Measurements from ENCODE around the gene FCRL1. TPM values are rescaled to one million over a fixed set of nuclear protein-coding genes. Genes with fewer than 3 reads are reported as not detected.

The FCRL1 gene
- total and polyA plus RNA-seq, 5 donors from 2014 or later = 1.7 to 2.9 (median 2.3) TPM

- peak overlapping the region in 3 of 4 donors; percentile 3 to 72 (median 55) for H3K4me3 Mint-ChIP-seq
- ATAC-seq (ENCODE audit: low read depth in 2 of 2) = peak; percentile 72 to 74
- peak overlapping the region; percentile 27 for H3K4me3 ChIP-seq (ENCODE audit: low read depth, low read length)
Observed at GRCh38 chr1:157773493-157774350, 46.2 kb downstream of the FCRL1 start.

GRCh38 chr1:157771661-157772425 lies 48.1 kb downstream of the FCRL1 start:
- DNase-seq = no peak
- H3K36me3 Mint-ChIP-seq = no peaks in the 10 kb centered on the region
- no peak overlapping the region for H3K4me3 ChIP-seq (ENCODE audit: low read depth, low read length)
- peaks cover 0 to 1% (median 0%) of the 10 kb centered on the region in 7 donors for H3K9me3 Mint-ChIP-seq
- no peak overlapping the region for H3K27ac ChIP-seq (ENCODE audit: insufficient read depth, low read length, poor library complexity, severe bottlenecking)
- no peak overlapping the region for H3K4me3 Mint-ChIP-seq
- no peaks in the 10 kb centered on the region for H3K36me3 ChIP-seq (ENCODE audit: control insufficient read depth, insufficient read depth, low read length)
- H3K27me3 ChIP-seq (ENCODE audit: control insufficient read depth, insufficient read depth, low read length) = no peaks in the 10 kb centered on the region
- peaks cover 0 to 22% (median 8%) of the 10 kb centered on the region in 4 donors for H3K4me1 Mint-ChIP-seq
- no peaks in the 10 kb centered on the region for H3K9me3 ChIP-seq (ENCODE audit: control insufficient read depth in 2 of 2, low read length in 2 of 2)
- ATAC-seq (ENCODE audit: low read depth in 2 of 2) = no peak
- peaks cover 12% of the 10 kb centered on the region for H3K4me1 ChIP-seq (ENCODE audit: control insufficient read depth, insufficient read depth, low read length, poor library complexity, severe bottlenecking)
- no peaks in the 10 kb centered on the region for H3K27me3 Mint-ChIP-seq
- H3K27ac Mint-ChIP-seq = peak overlapping the region in 1 of 3 donors; percentile 33

More at GRCh38 chr1:157773493-157774350, 46.2 kb downstream of the FCRL1 start:
- Mint-ChIP-seq H3K36me3 (no peaks in the 10 kb centered on the region), H3K27me3 (no peaks in the 10 kb centered on the region), H3K27ac (peak overlapping the region in 1 of 3 donors; percentile 59), H3K9me3 (peaks cover 0 to 1% (median 0%) of the 10 kb centered on the region in 7 donors), H3K4me1 (peaks cover 0 to 22% (median 8%) of the 10 kb centered on the region in 4 donors)
- Histone ChIP-seq H3K4me1 (ENCODE audit: control insufficient read depth, insufficient read depth, low read length, poor library complexity, severe bottlenecking) (peaks cover 12% of the 10 kb centered on the region), H3K9me3 (ENCODE audit: control insufficient read depth in 2 of 2, low read length in 2 of 2) (no peaks in the 10 kb centered on the region), H3K36me3 (ENCODE audit: control insufficient read depth, insufficient read depth, low read length) (no peaks in the 10 kb centered on the region), H3K27me3 (ENCODE audit: control insufficient read depth, insufficient read depth, low read length) (no peaks in the 10 kb centered on the region), H3K27ac (ENCODE audit: insufficient read depth, low read length, poor library complexity, severe bottlenecking) (no peak overlapping the region)
- peak in 2 of 3 donors; percentile 28 to 30 for DNase-seq

DNA sequence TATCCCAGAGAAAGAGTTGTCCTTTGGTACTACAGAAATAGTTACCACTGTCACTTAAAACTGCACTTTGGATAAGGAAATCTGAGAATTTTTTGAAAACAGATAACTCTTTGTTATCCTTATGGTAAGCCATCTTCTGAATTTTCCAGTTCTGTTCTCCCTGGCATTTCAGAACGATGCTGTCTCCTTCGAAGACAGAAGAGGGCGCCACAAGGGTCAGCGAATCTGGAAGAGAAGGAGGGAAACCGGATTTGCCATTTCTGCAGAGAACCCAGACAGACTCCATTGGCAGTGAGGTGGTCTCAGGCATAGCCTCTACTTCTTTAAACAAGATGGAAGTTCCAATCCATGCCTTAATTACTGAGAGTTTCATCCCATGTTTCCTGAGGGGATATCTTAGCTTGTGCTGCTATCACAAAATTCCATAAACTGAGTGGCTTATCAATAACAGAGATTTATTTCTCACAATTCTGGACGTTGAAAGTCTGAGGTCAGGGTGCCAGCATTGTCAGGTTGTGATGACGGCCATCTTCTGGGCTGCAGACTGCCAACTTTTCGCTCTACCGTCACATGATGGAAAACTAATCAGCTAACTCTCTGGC lies 49.4 kb downstream of the FCRL1 start:
- no peak overlapping the region for H3K4me3 ChIP-seq (ENCODE audit: low read depth, low read length)
- peaks cover 0 to 22% (median 8%) of the 10 kb centered on the region in 4 donors for H3K4me1 Mint-ChIP-seq
- H3K27me3 ChIP-seq (ENCODE audit: control insufficient read depth, insufficient read depth, low read length) = no peaks in the 10 kb centered on the region
- ATAC-seq (ENCODE audit: low read depth in 2 of 2) (no peak), DNase-seq (no peak)
- H3K4me3 Mint-ChIP-seq = no peak overlapping the region
- peak overlapping the region; percentile 4 to 76 (median 75) for H3K27ac Mint-ChIP-seq
- no peak overlapping the region for H3K27ac ChIP-seq (ENCODE audit: insufficient read depth, low read length, poor library complexity, severe bottlenecking)
- H3K36me3 Mint-ChIP-seq = no peaks in the 10 kb centered on the region
- no peaks in the 10 kb centered on the region for H3K9me3 ChIP-seq (ENCODE audit: control insufficient read depth in 2 of 2, low read length in 2 of 2)
- peaks cover 12% of the 10 kb centered on the region for H3K4me1 ChIP-seq (ENCODE audit: control insufficient read depth, insufficient read depth, low read length, poor library complexity, severe bottlenecking)
- H3K36me3 ChIP-seq (ENCODE audit: control insufficient read depth, insufficient read depth, low read length) = no peaks in the 10 kb centered on the region
- peaks cover 0 to 1% (median 0%) of the 10 kb centered on the region in 7 donors for H3K9me3 Mint-ChIP-seq
- H3K27me3 Mint-ChIP-seq = no peaks in the 10 kb centered on the region

GRCh38 chr1:157766792-157767191 lies 53.1 kb downstream of the FCRL1 start:
- Mint-ChIP-seq H3K36me3 (no peaks in the 10 kb centered on the region), H3K27me3 (peaks cover 4% of the 10 kb centered on the region), H3K9me3 (peaks cover 0 to 1% (median 0%) of the 10 kb centered on the region in 7 donors), H3K4me1 (peaks cover 8 to 22% (median 13%) of the 10 kb centered on the region in 4 donors), H3K4me3 (no peak overlapping the region), H3K27ac (peak overlapping the region in 1 of 3 donors; percentile 18)
- H3K4me3 ChIP-seq (ENCODE audit: low read depth, low read length) = no peak overlapping the region
- ATAC-seq (ENCODE audit: low read depth in 2 of 2) = no peak
- H3K9me3 ChIP-seq (ENCODE audit: control insufficient read depth in 2 of 2, low read length in 2 of 2) = no peaks in the 10 kb centered on the region
- H3K36me3 ChIP-seq (ENCODE audit: control insufficient read depth, insufficient read depth, low read length) = no peaks in the 10 kb centered on the region
- no peak overlapping the region for H3K27ac ChIP-seq (ENCODE audit: insufficient read depth, low read length, poor library complexity, severe bottlenecking)
- H3K27me3 ChIP-seq (ENCODE audit: control insufficient read depth, insufficient read depth, low read length) = no peaks in the 10 kb centered on the region
- DNase-seq = no peak
- no peaks in the 10 kb centered on the region for H3K4me1 ChIP-seq (ENCODE audit: control insufficient read depth, insufficient read depth, low read length, poor library complexity, severe bottlenecking)

- no peak overlapping the region for H3K27ac Mint-ChIP-seq
- peaks cover 0 to 13% (median 2%) of the 10 kb centered on the region in 7 donors for H3K9me3 Mint-ChIP-seq
- Histone ChIP-seq H3K4me3 (ENCODE audit: low read depth, low read length) (no peak overlapping the region), H3K9me3 (ENCODE audit: control insufficient read depth in 2 of 2, low read length in 2 of 2) (no peaks in the 10 kb centered on the region), H3K4me1 (ENCODE audit: control insufficient read depth, insufficient read depth, low read length, poor library complexity, severe bottlenecking) (no peaks in the 10 kb centered on the region), H3K27ac (ENCODE audit: insufficient read depth, low read length, poor library complexity, severe bottlenecking) (no peak overlapping the region), H3K27me3 (ENCODE audit: control insufficient read depth, insufficient read depth, low read length) (no peaks in the 10 kb centered on the region), H3K36me3 (ENCODE audit: control insufficient read depth, insufficient read depth, low read length) (no peaks in the 10 kb centered on the region)
- no peaks in the 10 kb centered on the region for H3K27me3 Mint-ChIP-seq
- ATAC-seq (ENCODE audit: low read depth in 2 of 2) = no peak
- no peaks in the 10 kb centered on the region for H3K36me3 Mint-ChIP-seq
- no peak for DNase-seq
- H3K4me1 Mint-ChIP-seq = peaks cover 0 to 9% (median 6%) of the 10 kb centered on the region in 4 donors
- no peak overlapping the region for H3K4me3 Mint-ChIP-seq
Observed at GRCh38 chr1:157758018-157758417, 61.9 kb downstream of the FCRL1 start.

DNA sequence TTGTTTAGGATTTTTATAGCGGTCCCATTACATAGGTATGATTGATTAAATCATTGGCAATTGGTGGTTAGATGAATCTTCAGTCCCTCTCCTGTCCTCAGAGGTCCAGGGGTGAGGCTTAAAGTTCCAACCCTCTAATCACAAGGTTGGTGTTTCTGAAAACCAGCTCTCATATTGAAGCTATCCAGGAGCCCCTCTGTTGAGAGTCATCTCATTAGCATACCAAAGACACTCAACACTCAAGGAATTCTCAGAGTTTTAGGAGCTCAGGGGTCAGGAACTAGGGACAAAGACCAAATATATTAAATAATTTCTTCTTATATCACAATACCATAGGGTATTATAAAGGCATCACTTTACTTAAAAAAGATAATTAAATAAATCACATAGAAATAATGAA lies 66.3 kb downstream of the FCRL1 start:
- H3K4me3 Mint-ChIP-seq = no peak overlapping the region
- peaks cover 0 to 4% (median 0%) of the 10 kb centered on the region in 7 donors for H3K9me3 Mint-ChIP-seq
- Histone ChIP-seq H3K36me3 (ENCODE audit: control insufficient read depth, insufficient read depth, low read length) (no peaks in the 10 kb centered on the region), H3K27me3 (ENCODE audit: control insufficient read depth, insufficient read depth, low read length) (no peaks in the 10 kb centered on the region), H3K27ac (ENCODE audit: insufficient read depth, low read length, poor library complexity, severe bottlenecking) (no peak overlapping the region), H3K4me3 (ENCODE audit: low read depth, low read length) (no peak overlapping the region), H3K9me3 (ENCODE audit: control insufficient read depth in 2 of 2, low read length in 2 of 2) (no peaks in the 10 kb centered on the region), H3K4me1 (ENCODE audit: control insufficient read depth, insufficient read depth, low read length, poor library complexity, severe bottlenecking) (no peaks in the 10 kb centered on the region)
- ATAC-seq (ENCODE audit: low read depth in 2 of 2) (no peak), DNase-seq (no peak)
- no peak overlapping the region for H3K27ac Mint-ChIP-seq
- peaks cover 0 to 1% (median 0%) of the 10 kb centered on the region in 4 donors for H3K4me1 Mint-ChIP-seq
- no peaks in the 10 kb centered on the region for H3K36me3 Mint-ChIP-seq
- no peaks in the 10 kb centered on the region for H3K27me3 Mint-ChIP-seq

DNA sequence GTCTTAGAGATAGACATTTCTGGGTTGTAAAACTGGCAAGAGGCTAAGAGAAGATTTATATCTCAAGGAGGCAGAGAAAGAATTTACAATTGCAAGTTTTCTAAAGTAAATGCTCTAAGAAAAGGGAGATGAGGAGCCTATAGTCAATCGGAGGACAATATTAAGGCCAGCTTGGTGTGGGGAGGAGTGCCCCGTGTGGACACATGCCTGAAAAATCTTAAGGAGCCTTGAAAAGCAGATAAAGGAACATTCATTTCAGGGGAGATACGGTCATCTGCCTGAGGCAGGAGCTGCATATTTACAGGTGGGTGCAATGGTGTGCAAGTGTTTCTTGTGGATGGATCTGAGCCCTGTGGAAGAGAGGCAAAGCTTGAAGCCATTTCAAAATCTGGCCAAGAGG lies 68.6 kb downstream of the FCRL1 start:
- H3K9me3 Mint-ChIP-seq = peaks cover 0 to 1% (median 0%) of the 10 kb centered on the region in 7 donors
- no peak overlapping the region for H3K4me3 Mint-ChIP-seq
- no peak overlapping the region for H3K27ac ChIP-seq (ENCODE audit: insufficient read depth, low read length, poor library complexity, severe bottlenecking)
- H3K36me3 Mint-ChIP-seq = no peaks in the 10 kb centered on the region
- DNase-seq (no peak), ATAC-seq (ENCODE audit: low read depth in 2 of 2) (no peak)
- no peaks in the 10 kb centered on the region for H3K27me3 ChIP-seq (ENCODE audit: control insufficient read depth, insufficient read depth, low read length)
- H3K9me3 ChIP-seq (ENCODE audit: control insufficient read depth in 2 of 2, low read length in 2 of 2) = no peaks in the 10 kb centered on the region
- H3K27me3 Mint-ChIP-seq = no peaks in the 10 kb centered on the region
- H3K27ac Mint-ChIP-seq = no peak overlapping the region
- H3K36me3 ChIP-seq (ENCODE audit: control insufficient read depth, insufficient read depth, low read length) = no peaks in the 10 kb centered on the region
- H3K4me1 Mint-ChIP-seq = peaks cover 0 to 19% (median 3%) of the 10 kb centered on the region in 4 donors
- H3K4me1 ChIP-seq (ENCODE audit: control insufficient read depth, insufficient read depth, low read length, poor library complexity, severe bottlenecking) = peaks cover 2% of the 10 kb centered on the region
- H3K4me3 ChIP-seq (ENCODE audit: low read depth, low read length) = no peak overlapping the region
